Endodermal cell (in vitro differentiated cells): ENCODE data around the gene SLX9. TPM values are rescaled to one million over a fixed set of nuclear protein-coding genes. Genes with fewer than 3 reads are reported as not detected.
A peak's percentile ranks its signal among the peaks of the same experiment; 100 is the strongest.

ENCODE experiments used
- DNase-seq: peaks from one replicate; pipeline ENCODE4 v3.0.0-alpha.2; 2017
- H3K27ac ChIP-seq: 2 replicates; pipeline ENCODE4 v1.5.1; 2013; ENCODE audit warnings: mild to moderate bottlenecking, low read depth, low read length, moderate library complexity
- H3K27me3 ChIP-seq: 2 replicates; pipeline ENCODE4 v1.6.1; 2013; ENCODE audit warnings: mild to moderate bottlenecking, low read length, moderate library complexity; ENCODE audit not compliant: insufficient read depth, control insufficient read depth, poor library complexity, severe bottlenecking
- H3K36me3 ChIP-seq: 2 replicates; pipeline ENCODE4 v1.7.0; 2013; ENCODE audit warnings: mild to moderate bottlenecking, low read length, moderate library complexity; ENCODE audit not compliant: control insufficient read depth, insufficient read depth
- H3K4me1 ChIP-seq: one replicate; pipeline ENCODE4 v1.7.0; 2013; ENCODE audit warnings: low read length; ENCODE audit not compliant: control insufficient read depth, insufficient read depth
- H3K4me3 ChIP-seq: 2 replicates; pipeline ENCODE4 v1.5.1; 2013; ENCODE audit warnings: mild to moderate bottlenecking, low read length, moderate library complexity
- H3K9ac ChIP-seq: 2 replicates; pipeline ENCODE4 v1.6.1; 2013; ENCODE audit warnings: mild to moderate bottlenecking, low read length, moderate library complexity; ENCODE audit not compliant: poor library complexity, severe bottlenecking; ENCODE audit errors: extremely low read depth
- H3K9me3 ChIP-seq: 2 replicates; pipeline ENCODE4 v1.6.1; 2013; ENCODE audit warnings: mild to moderate bottlenecking, low read length, moderate library complexity; ENCODE audit not compliant: control insufficient read depth
- H3K27ac Mint-ChIP-seq: 2 replicates; pipeline ENCODE4 v1.8.0; 2020; ENCODE audit warnings: mixed read lengths
- H3K27me3 Mint-ChIP-seq: 2 replicates; pipeline ENCODE4 v1.8.0; 2021; ENCODE audit warnings: mild to moderate bottlenecking, mixed read lengths; ENCODE audit not compliant: insufficient read depth
- H3K36me3 Mint-ChIP-seq: 2 replicates; pipeline ENCODE4 v1.8.0; 2020; ENCODE audit warnings: low read depth, mixed read lengths
- H3K4me1 Mint-ChIP-seq: 2 replicates; pipeline ENCODE4 v1.8.0; 2020; ENCODE audit warnings: mixed read lengths
- H3K4me3 Mint-ChIP-seq: 2 replicates; pipeline ENCODE4 v1.8.0; 2020; ENCODE audit warnings: mild to moderate bottlenecking, moderate library complexity, mixed read lengths
- H3K9me3 Mint-ChIP-seq: 2 replicates; pipeline ENCODE4 v1.8.0; 2020; ENCODE audit warnings: mild to moderate bottlenecking, mixed read lengths
- WGBS, 2 experiments: methylation state at CpG; one replicate each; pipeline versions ENCODE4 v1.1.5 to v1.1.7; 2013; ENCODE audit warnings: missing lambda C conversion rate in 2 of 2, mixed read lengths in 1 of 2; ENCODE audit not compliant: insufficient coverage in 1 of 2, insufficient read length in 1 of 2; 5-methylcytosine and 5-hydroxymethylcytosine counted together
- total RNA-seq, 2 donors: library from RNA; stranded (reverse); fragmentation: NEBNext Ultra II Directional in 1 of 2; extraction: Animal tissue kit (Norgen Biotek cat#: 25700) in 1 of 2; gene quantifications; 2 replicates in 1 of 2; 3 replicates in 1 of 2; pipeline ENCODE4 v1.2.1, GENCODE V29; 2021
- TF ChIP-seq, protein P1 (sequence below): fragments of 200-600 bp; sonication (generic); conservative IDR thresholded peaks from 2 replicates; pipeline ENCODE4 v1.5.0; 2021; ENCODE audit warnings: antibody characterized with exemption, mild to moderate bottlenecking

The SLX9 gene
- total RNA-seq, 2 donors from 2014 or later = 38.0 to 48.9 TPM

- peak; percentile 35 for DNase-seq
- H3K4me3 Mint-ChIP-seq = no peak overlapping the region
- H3K27ac Mint-ChIP-seq = no peak overlapping the region
- Histone ChIP-seq H3K27me3 (peaks cover 36% of the 10 kb centered on the region), H3K36me3 (no peaks in the 10 kb centered on the region), H3K4me1 (no peaks in the 10 kb centered on the region), H3K27ac (no peak overlapping the region), H3K4me3 (no peak overlapping the region), H3K9ac (no peak overlapping the region), H3K9me3 (peaks cover 10% of the 10 kb centered on the region)
- H3K36me3 Mint-ChIP-seq = peaks cover 2% of the 10 kb centered on the region
- 90 to 93% methylated on average over 20 to 28 of the region's 28 CpGs for WGBS, 2 experiments
- peaks cover 47% of the 10 kb centered on the region for H3K27me3 Mint-ChIP-seq
- TF ChIP-seq, protein P1, sequence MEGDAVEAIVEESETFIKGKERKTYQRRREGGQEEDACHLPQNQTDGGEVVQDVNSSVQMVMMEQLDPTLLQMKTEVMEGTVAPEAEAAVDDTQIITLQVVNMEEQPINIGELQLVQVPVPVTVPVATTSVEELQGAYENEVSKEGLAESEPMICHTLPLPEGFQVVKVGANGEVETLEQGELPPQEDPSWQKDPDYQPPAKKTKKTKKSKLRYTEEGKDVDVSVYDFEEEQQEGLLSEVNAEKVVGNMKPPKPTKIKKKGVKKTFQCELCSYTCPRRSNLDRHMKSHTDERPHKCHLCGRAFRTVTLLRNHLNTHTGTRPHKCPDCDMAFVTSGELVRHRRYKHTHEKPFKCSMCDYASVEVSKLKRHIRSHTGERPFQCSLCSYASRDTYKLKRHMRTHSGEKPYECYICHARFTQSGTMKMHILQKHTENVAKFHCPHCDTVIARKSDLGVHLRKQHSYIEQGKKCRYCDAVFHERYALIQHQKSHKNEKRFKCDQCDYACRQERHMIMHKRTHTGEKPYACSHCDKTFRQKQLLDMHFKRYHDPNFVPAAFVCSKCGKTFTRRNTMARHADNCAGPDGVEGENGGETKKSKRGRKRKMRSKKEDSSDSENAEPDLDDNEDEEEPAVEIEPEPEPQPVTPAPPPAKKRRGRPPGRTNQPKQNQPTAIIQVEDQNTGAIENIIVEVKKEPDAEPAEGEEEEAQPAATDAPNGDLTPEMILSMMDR = no peak
- H3K9me3 Mint-ChIP-seq = peaks cover 25% of the 10 kb centered on the region
- no peaks in the 10 kb centered on the region for H3K4me1 Mint-ChIP-seq
Observed at GRCh38 chr21:45020629-45021427, 81.0 kb downstream of the SLX9 start.

DNA sequence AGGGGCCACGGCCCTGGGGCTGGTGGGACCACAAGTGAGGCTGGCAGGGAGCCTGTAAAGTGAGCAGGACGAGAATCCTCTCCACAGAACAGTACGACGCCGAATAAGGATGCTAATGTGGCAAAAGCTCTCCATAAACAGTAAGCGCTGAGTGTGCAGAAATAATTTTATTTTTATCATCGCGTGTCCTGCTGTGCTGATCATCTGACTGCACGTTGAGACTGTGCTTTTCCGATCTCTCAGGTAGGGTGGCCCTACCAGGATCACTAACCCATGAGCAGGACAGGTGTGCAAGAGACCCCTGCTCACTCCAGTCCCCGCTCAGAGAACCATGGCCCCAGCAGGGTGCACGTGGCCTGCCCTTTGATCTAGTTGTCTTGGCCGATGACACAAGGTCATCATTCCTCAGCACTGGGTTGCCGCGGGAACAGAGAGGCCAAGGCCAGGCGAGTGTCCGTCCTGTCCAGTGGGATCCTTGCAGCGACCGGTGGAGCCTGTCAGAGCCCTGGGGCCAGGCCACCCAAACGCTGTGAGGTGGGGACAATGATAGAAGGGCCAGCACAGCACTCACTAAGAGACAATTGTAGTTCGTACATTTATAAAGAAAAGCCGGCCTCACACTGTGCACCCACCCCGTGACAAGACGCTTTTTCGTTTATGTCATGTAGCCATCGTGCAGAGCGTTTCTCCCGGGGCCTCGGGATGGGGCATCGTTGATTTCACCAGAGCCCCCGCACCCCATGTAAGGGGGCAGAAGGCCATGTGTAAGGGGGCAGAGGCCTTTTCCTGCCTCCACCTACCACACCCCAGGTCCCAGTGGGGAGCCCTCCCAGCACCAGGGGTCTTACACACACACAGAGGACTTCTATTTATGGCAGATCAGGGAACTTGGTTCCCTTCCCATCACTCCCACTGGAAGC is 81.9 kb downstream of the SLX9 start:
- Histone ChIP-seq H3K27ac (no peak overlapping the region), H3K27me3 (peaks cover 30% of the 10 kb centered on the region), H3K9ac (no peak overlapping the region), H3K36me3 (no peaks in the 10 kb centered on the region), H3K4me1 (no peaks in the 10 kb centered on the region), H3K4me3 (no peak overlapping the region), H3K9me3 (peaks cover 10% of the 10 kb centered on the region)
- TF ChIP-seq, protein P1 = no peak
- DNase-seq = peak; percentile 31
- Mint-ChIP-seq H3K4me1 (no peaks in the 10 kb centered on the region), H3K27me3 (peaks cover 40% of the 10 kb centered on the region), H3K4me3 (no peak overlapping the region), H3K27ac (no peak overlapping the region), H3K36me3 (peaks cover 2% of the 10 kb centered on the region), H3K9me3 (peaks cover 25% of the 10 kb centered on the region)
- WGBS, 2 experiments = 80 to 88% methylated on average over 20 to 30 of the region's 31 CpGs

DNA sequence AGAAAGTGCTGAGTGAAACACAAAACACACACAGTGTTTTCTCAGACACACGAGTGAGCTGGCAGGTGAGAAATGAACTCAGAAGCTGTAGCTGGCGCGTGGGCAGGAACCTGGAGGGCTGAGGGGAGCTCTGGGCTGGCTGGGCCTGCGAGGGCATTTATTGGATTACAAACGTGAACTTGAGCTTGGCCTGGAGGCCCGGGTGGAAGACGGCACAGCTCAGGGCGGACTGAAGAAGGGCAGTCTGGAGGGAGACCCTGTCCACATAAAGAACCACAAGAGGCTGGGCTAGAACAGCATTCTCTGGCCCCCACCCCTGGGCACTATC is 82.5 kb downstream of the SLX9 start:
- no peak overlapping the region for H3K4me3 Mint-ChIP-seq

More for the DNA sequence above, 82.5 kb downstream of the SLX9 start:
- Histone ChIP-seq H3K27me3 (peaks cover 24% of the 10 kb centered on the region), H3K9me3 (peaks cover 10% of the 10 kb centered on the region), H3K27ac (no peak overlapping the region), H3K9ac (no peak overlapping the region), H3K36me3 (no peaks in the 10 kb centered on the region), H3K4me1 (no peaks in the 10 kb centered on the region), H3K4me3 (no peak overlapping the region)
- WGBS, 2 experiments = 90 to 96% methylated on average over 8 of the region's 8 CpGs
- H3K9me3 Mint-ChIP-seq = peaks cover 25% of the 10 kb centered on the region
- H3K27ac Mint-ChIP-seq = no peak overlapping the region
- DNase-seq = peak; percentile 21
- no peaks in the 10 kb centered on the region for H3K4me1 Mint-ChIP-seq
- TF ChIP-seq, protein P1 = no peak
- peaks cover 38% of the 10 kb centered on the region for H3K27me3 Mint-ChIP-seq
- peaks cover 2% of the 10 kb centered on the region for H3K36me3 Mint-ChIP-seq
